Measurements from ENCODE around the gene MAP4K3. TPM values are rescaled to one million over a fixed set of nuclear protein-coding genes. Genes with fewer than 3 reads are reported as not detected.

The MAP4K3 gene
- total and polyA plus RNA-seq, 9 of the 15 experiments (the other 6 are each of a cell fraction or from before 2014, with no cell fraction given) = 3.1 to 30.0 (median 16.9) TPM

Small RNAs within 50 kb of the gene (small RNA-seq; reads per million reads assigned to genes)
- not detected for gene RF00272

Other genes with a start within 250 kb of the MAP4K3 start
- not detected in 2 replicates for gene CDKL4, start 193.3 kb downstream of the MAP4K3 start, total RNA-seq (2014; rRNA removed)
- not detected in 2 replicates for gene CDKL4, start 193.3 kb downstream of the MAP4K3 start, total RNA-seq (2014; rRNA removed; fragmentation: Illumina TruSeq; extraction: Trizol)
- gene CDKL4, start 193.3 kb downstream of the MAP4K3 start, total RNA-seq (2015; rRNA removed; fragmentation: Illumina TruSeq; extraction: Trizol) = not detected in 2 replicates
- gene CDKL4, start 193.3 kb downstream of the MAP4K3 start, total RNA-seq (2021) = not detected in 2 replicates
- not detected in 2 replicates for gene CDKL4, start 193.3 kb downstream of the MAP4K3 start, polyA plus RNA-seq (2011; rRNA removed)
- not detected in 2 replicates for gene CDKL4, start 193.3 kb downstream of the MAP4K3 start, polyA plus RNA-seq (2014; fragmentation: Illumina TruSeq; extraction: Trizol)
- not detected for gene CDKL4, start 193.3 kb downstream of the MAP4K3 start, polyA plus RNA-seq (2014; fragmentation: Nextera tagmentation; extraction: Ambion mirVana)
- not detected in 2 replicates for gene CDKL4, start 193.3 kb downstream of the MAP4K3 start, polyA plus RNA-seq (2014; rRNA removed)
- not detected in 2 replicates for gene TMEM178A, start 228.6 kb upstream of the MAP4K3 start, total RNA-seq (2014; rRNA removed)
- not detected in 2 replicates for gene TMEM178A, start 228.6 kb upstream of the MAP4K3 start, total RNA-seq (2014; rRNA removed; fragmentation: Illumina TruSeq; extraction: Trizol)
- gene TMEM178A, start 228.6 kb upstream of the MAP4K3 start, total RNA-seq (2015; rRNA removed; fragmentation: Illumina TruSeq; extraction: Trizol) = not detected in 2 replicates
- not detected in 2 replicates for gene TMEM178A, start 228.6 kb upstream of the MAP4K3 start, total RNA-seq (2021)
- 0.17 and 0.54 TPM in 2 replicates for gene TMEM178A, start 228.6 kb upstream of the MAP4K3 start, polyA plus RNA-seq (2011; rRNA removed)
- 0.18 TPM in 1 of 2 replicates, not detected in the other for gene TMEM178A, start 228.6 kb upstream of the MAP4K3 start, polyA plus RNA-seq (2014; fragmentation: Illumina TruSeq; extraction: Trizol)
- under 1 TPM in 1 of 2 experiments, not detected in 1; 0.04 TPM for gene TMEM178A, start 228.6 kb upstream of the MAP4K3 start, polyA plus RNA-seq (2014; fragmentation: Nextera tagmentation; extraction: Ambion mirVana)
- gene TMEM178A, start 228.6 kb upstream of the MAP4K3 start, polyA plus RNA-seq (2014; rRNA removed) = 0.59 TPM in 1 of 2 replicates, not detected in the other